ENCODE results near the gene ANKRD27.

- TF ChIP-seq POLR2A (IDR thresholded peaks at IDR 0.05; ENCODE audit: low read length) (no peak), GATA1 (IDR thresholded peaks at IDR 0.05; ENCODE audit: low read depth, low read length) (no peak)
These were observed 24.3 kb downstream of the ANKRD27 start for GRCh38 chr19:32650671-32651070.

Measured in erythroblast (primary cell).